Large intestine (tissue), 12 donors: ENCODE results near the gene SUGP2. TPM values are rescaled to one million over a fixed set of nuclear protein-coding genes. Genes with fewer than 3 reads are reported as not detected.

ENCODE experiments used
- DNase-seq, 2 donors: peaks; one replicate each; pipeline versions ENCODE4 v3.0.0 to v3.0.0-alpha.2; 2013
- H3K27ac ChIP-seq: one replicate; pipeline ENCODE4 v1.5.1; 2013; ENCODE audit warnings: low read length
- H3K27me3 ChIP-seq: 2 replicates; pipeline ENCODE4 v1.6.1; 2013; ENCODE audit warnings: low read length; ENCODE audit not compliant: control insufficient read depth, insufficient read depth
- H3K36me3 ChIP-seq: 2 replicates; pipeline ENCODE4 v1.6.1; 2013; ENCODE audit warnings: low read length; ENCODE audit not compliant: control insufficient read depth, insufficient read depth
- H3K4me1 ChIP-seq: one replicate; pipeline ENCODE4 v1.6.1; 2013; ENCODE audit warnings: low read length; ENCODE audit not compliant: control insufficient read depth, insufficient read depth
- H3K4me3 ChIP-seq: one replicate; pipeline ENCODE4 v1.5.1; 2013; ENCODE audit warnings: low read length
- H3K9me3 ChIP-seq: one replicate; pipeline ENCODE4 v1.6.1; 2013; ENCODE audit warnings: mild to moderate bottlenecking, low read depth, low read length, moderate library complexity; ENCODE audit not compliant: control insufficient read depth
- whole genome bisulfite sequencing: methylation state at CpG from one replicate; pipeline ENCODE4 v1.1.5; 2013; ENCODE audit warnings: low lambda C conversion rate; ENCODE audit not compliant: insufficient coverage; 5-methylcytosine and 5-hydroxymethylcytosine counted together
- long read RNA-seq, 11 donors: transcript quantifications; one replicate each; lab custom pipeline, GENCODE V29; 2026
- polyA plus RNA-seq: library from polyadenylated mRNA; unstranded; fragments of 120-200 nt; gene quantifications from one replicate; pipeline ENCODE4 v1.2.1, GENCODE V29; 2013

The SUGP2 gene
- polyA plus RNA-seq: 90.0 TPM
- long read RNA-seq, donor 1, partial matches to known transcripts: 5 of 7 reads
- long read RNA-seq, donor 1, other reads (novel, unspliced or antisense): 0 of 7 reads
- long read RNA-seq, donor 2, full-length matches to known transcripts: 4 of 23 reads
- long read RNA-seq, donor 2, partial matches to known transcripts: 19 of 23 reads
- long read RNA-seq, donor 2, other reads (novel, unspliced or antisense): 0 of 23 reads
- long read RNA-seq, donor 3: 0 reads
- long read RNA-seq, donor 4: 0 reads
- long read RNA-seq, donor 5, full-length matches to known transcripts: 1 of 21 reads
- long read RNA-seq, donor 5, partial matches to known transcripts: 20 of 21 reads
- long read RNA-seq, donor 5, other reads (novel, unspliced or antisense): 0 of 21 reads
- long read RNA-seq, donor 6, partial matches to known transcripts: 39 of 43 reads
- long read RNA-seq, donor 6, other reads (novel, unspliced or antisense): 0 of 43 reads
- long read RNA-seq, donor 7, partial matches to known transcripts: 9 of 9 reads
- long read RNA-seq, donor 7, other reads (novel, unspliced or antisense): 0 of 9 reads
- long read RNA-seq, donor 8, partial matches to known transcripts: 42 of 48 reads
- long read RNA-seq, donor 8, other reads (novel, unspliced or antisense): 0 of 48 reads
- long read RNA-seq, donor 9, partial matches to known transcripts: 17 of 20 reads
- long read RNA-seq, donor 9, other reads (novel, unspliced or antisense): 0 of 20 reads
- long read RNA-seq, donor 10, partial matches to known transcripts: 16 of 19 reads
- long read RNA-seq, donor 10, other reads (novel, unspliced or antisense): 0 of 19 reads
- long read RNA-seq, donor 11, partial matches to known transcripts: 22 of 25 reads
- long read RNA-seq, donor 11, other reads (novel, unspliced or antisense): 0 of 25 reads

- no CpG with 5 or more reads among the region's 94 CpGs for WGBS
- Histone ChIP-seq H3K27me3 (no peaks in the 10 kb centered on the region), H3K36me3 (peaks cover 28% of the 10 kb centered on the region), H3K4me1 (peaks cover 13% of the 10 kb centered on the region), H3K27ac (peak within 1 kb of the TSS; percentile 86), H3K4me3 (peak within 1 kb of the TSS; percentile 89), H3K9me3 (no peaks in the 10 kb centered on the region)
- DNase-seq: peak; percentile 87 to 95
Observed at GRCh38 chr19:19033426-19034203, at the start of gene SUGP2, which contains the start of gene ARMC6. SUGP2 (minus strand) TSS chr19:19033517; CDS start chr19:19031071, 2,446 bp downstream. ARMC6 (plus strand) TSS chr19:19033603; CDS start chr19:19034210, 607 bp downstream.

GRCh38 chr19:19081642-19082151 is 48.4 kb upstream of the SUGP2 start:
- Histone ChIP-seq H3K4me3 (no peak overlapping the region), H3K27ac (no peak overlapping the region), H3K9me3 (no peaks in the 10 kb centered on the region), H3K4me1 (no peaks in the 10 kb centered on the region), H3K27me3 (no peaks in the 10 kb centered on the region), H3K36me3 (no peaks in the 10 kb centered on the region)
- peak in 1 of 2 donors; percentile 38 for DNase-seq
- 100% methylated on average over 1 of the region's 16 CpGs for WGBS

GRCh38 chr19:19079571-19079970 is 46.3 kb upstream of the SUGP2 start:
- Histone ChIP-seq H3K4me1 (no peaks in the 10 kb centered on the region), H3K27me3 (no peaks in the 10 kb centered on the region), H3K27ac (no peak overlapping the region), H3K36me3 (no peaks in the 10 kb centered on the region), H3K9me3 (no peaks in the 10 kb centered on the region), H3K4me3 (no peak overlapping the region)
- DNase-seq: no peak
- WGBS: no CpG with 5 or more reads among the region's 1 CpG

- Histone ChIP-seq H3K27me3 (no peaks in the 10 kb centered on the region), H3K4me3 (no peak overlapping the region), H3K4me1 (no peaks in the 10 kb centered on the region), H3K27ac (no peak overlapping the region), H3K36me3 (no peaks in the 10 kb centered on the region), H3K9me3 (no peaks in the 10 kb centered on the region)
- 80% methylated on average over 1 of the region's 6 CpGs for WGBS
- no peak for DNase-seq
Observed at GRCh38 chr19:19078801-19079200, 45.5 kb upstream of the SUGP2 start.

- Histone ChIP-seq H3K36me3 (no peaks in the 10 kb centered on the region), H3K27me3 (no peaks in the 10 kb centered on the region), H3K4me1 (no peaks in the 10 kb centered on the region), H3K27ac (no peak overlapping the region), H3K9me3 (no peaks in the 10 kb centered on the region), H3K4me3 (no peak overlapping the region)
- WGBS: 80% methylated on average over 1 of the region's 7 CpGs
- DNase-seq: no peak
Observed at GRCh38 chr19:19077103-19077502, 43.8 kb upstream of the SUGP2 start.

- DNase-seq: no peak
- no peaks in the 10 kb centered on the region for H3K9me3 ChIP-seq
- WGBS: no CpG with 5 or more reads among the region's 1 CpG
- H3K27ac ChIP-seq: no peak overlapping the region
- H3K4me3 ChIP-seq: no peak overlapping the region
- H3K27me3 ChIP-seq: no peaks in the 10 kb centered on the region
- no peaks in the 10 kb centered on the region for H3K36me3 ChIP-seq
- H3K4me1 ChIP-seq: no peaks in the 10 kb centered on the region
Observed at GRCh38 chr19:19076476-19076875, 43.2 kb upstream of the SUGP2 start.

GRCh38 chr19:19075126-19075525 is 41.8 kb upstream of the SUGP2 start:
- WGBS: no CpG with 5 or more reads among the region's 8 CpGs
- no peaks in the 10 kb centered on the region for H3K4me1 ChIP-seq
- DNase-seq: no peak
- no peak overlapping the region for H3K27ac ChIP-seq
- H3K4me3 ChIP-seq: no peak overlapping the region
- no peaks in the 10 kb centered on the region for H3K27me3 ChIP-seq
- H3K36me3 ChIP-seq: peaks cover 2% of the 10 kb centered on the region
- no peaks in the 10 kb centered on the region for H3K9me3 ChIP-seq

GRCh38 chr19:19074196-19074882 is 41.0 kb upstream of the SUGP2 start:
- H3K36me3 ChIP-seq: peaks cover 2% of the 10 kb centered on the region
- H3K4me1 ChIP-seq: no peaks in the 10 kb centered on the region
- WGBS: no CpG with 5 or more reads among the region's 13 CpGs
- H3K4me3 ChIP-seq: no peak overlapping the region
- H3K9me3 ChIP-seq: no peaks in the 10 kb centered on the region
- no peaks in the 10 kb centered on the region for H3K27me3 ChIP-seq
- no peak overlapping the region for H3K27ac ChIP-seq
- peak in 1 of 2 donors; percentile 33 for DNase-seq

GRCh38 chr19:19071897-19072296 is 38.6 kb upstream of the SUGP2 start:
- no peaks in the 10 kb centered on the region for H3K4me1 ChIP-seq
- no CpG with 5 or more reads among the region's 8 CpGs for WGBS
- no peak for DNase-seq
- no peak overlapping the region for H3K27ac ChIP-seq
- no peaks in the 10 kb centered on the region for H3K9me3 ChIP-seq
- H3K36me3 ChIP-seq: peaks cover 4% of the 10 kb centered on the region
- H3K27me3 ChIP-seq: no peaks in the 10 kb centered on the region
- H3K4me3 ChIP-seq: no peak overlapping the region
